Endothelial cell of umbilical vein (primary cell): ENCODE data around the gene AGK. TPM values are rescaled to one million over a fixed set of nuclear protein-coding genes. Genes with fewer than 3 reads are reported as not detected.

Experiments used
- BruUV-seq: library from RNA; stranded (reverse); fragments of 400-500 nt; replicated peaks from 2 replicates; lab custom pipeline; 2021; lab: Mats Ljungman, UMichigan
- CTCF ChIA-PET: fragments of 300-600, 350-600 bp; sonication (Branson Sonifier 250); formaldehyde crosslinking; loops from one replicate; lab custom pipeline; 2021; ENCODE audit warnings: antibody characterized with exemption, inconsistent platforms; lab: Charles Lee
- POLR2A ChIA-PET: fragments of 300-600, 350-600 bp; sonication (Branson Sonifier 250); formaldehyde crosslinking; loops from one replicate; lab custom pipeline; 2021; ENCODE audit warnings: antibody characterized with exemption, inconsistent platforms; lab: Charles Lee
- DNase-seq: peaks from one replicate; pipeline ENCODE4 v3.0.0-alpha.2; 2011; ENCODE audit warnings: low read depth, low spot score
- FAIRE-seq: peaks from 2 replicates; lab custom pipeline; 2011; peaks lifted over from hg19 to GRCh38; lab: Jason Lieb, UNC
- H2AFZ ChIP-seq: 2 replicates; pipeline ENCODE4 v1.6.0; 2012; ENCODE audit warnings: low read depth, low read length, control low read depth, inconsistent platforms
- H3K27ac ChIP-seq: 2 replicates; pipeline ENCODE4 v1.5.1; 2011; ENCODE audit warnings: low read depth, mild to moderate bottlenecking, control low read depth, low read length, moderate library complexity; ENCODE audit not compliant: insufficient read depth
- H3K27me3 ChIP-seq, 2 experiments: 2 replicates each; pipeline versions ENCODE4 v1.6.0 to v1.6.1; 2011; ENCODE audit warnings: low read length in 2 of 2, mixed read lengths in 1 of 2; ENCODE audit not compliant: control insufficient read depth in 2 of 2, insufficient read depth in 2 of 2
- H3K36me3 ChIP-seq, 2 experiments: 2 replicates in 1 of 2; 3 replicates in 1 of 2; pipeline ENCODE4 v1.5.1; 2011; ENCODE audit warnings: low read length in 2 of 2, mild to moderate bottlenecking in 1 of 2, moderate library complexity in 1 of 2; ENCODE audit not compliant: control insufficient read depth in 2 of 2, insufficient read depth in 2 of 2; ENCODE audit errors: extremely low read depth in 1 of 2
- H3K4me1 ChIP-seq: 3 replicates; pipeline ENCODE4 v1.5.1; 2011; ENCODE audit warnings: mild to moderate bottlenecking, low read length; ENCODE audit not compliant: control insufficient read depth, insufficient read depth; ENCODE audit errors: extremely low read depth
- H3K4me2 ChIP-seq: 2 replicates; pipeline ENCODE4 v1.6.1; 2011; ENCODE audit warnings: low read length, control low read depth, mixed read lengths; ENCODE audit not compliant: insufficient read depth
- H3K4me3 ChIP-seq, 3 experiments: fragments of 200-600 bp in 1 of 3; sonication (generic), shearing (Covaris generic) in 1 of 3; replicated peaks in 1 of 3; 2 replicates each; pipeline ENCODE4 v1.5.1; 2011 to 2016; ENCODE audit warnings: control low read depth in 3 of 3, low read length in 3 of 3, mild to moderate bottlenecking in 2 of 3, inconsistent platforms in 1 of 3, low read depth in 1 of 3, moderate library complexity in 1 of 3; ENCODE audit not compliant: insufficient read depth in 1 of 3
- H3K79me2 ChIP-seq: 2 replicates; pipeline ENCODE4 v1.6.0; 2012; ENCODE audit warnings: low read length, inconsistent platforms; ENCODE audit not compliant: control insufficient read depth, insufficient read depth
- H3K9ac ChIP-seq: replicated peaks from 2 replicates; pipeline ENCODE3; 2011; ENCODE audit warnings: low read length, control low read depth; ENCODE audit not compliant: insufficient read depth; ENCODE audit errors: extremely low read depth
- H3K9me1 ChIP-seq: replicated peaks from 3 replicates; pipeline ENCODE4 v1.6.0; 2011; ENCODE audit warnings: mild to moderate bottlenecking, low read length; ENCODE audit not compliant: control insufficient read depth, insufficient read depth; ENCODE audit errors: extremely low read depth
- H3K9me3 ChIP-seq: replicated peaks from 2 replicates; pipeline ENCODE4 v1.5.1; 2012; ENCODE audit warnings: low read length, inconsistent platforms; ENCODE audit not compliant: control insufficient read depth, insufficient read depth
- H4K20me1 ChIP-seq: replicated peaks from 2 replicates; pipeline ENCODE3; 2011; ENCODE audit warnings: mild to moderate bottlenecking, low read length; ENCODE audit not compliant: control insufficient read depth, insufficient read depth; ENCODE audit errors: extremely low read depth
- CTCF ChIP-seq, 2 donors: IDR thresholded peaks; 1 replicate in 1 of 2; 2 replicates in 1 of 2; pipeline ENCODE4 v1.5.1; 2011; ENCODE audit warnings: low read length in 2 of 2, mild to moderate bottlenecking in 2 of 2, moderate library complexity in 2 of 2, control low read depth in 1 of 2, inconsistent platforms in 1 of 2, low read depth in 1 of 2; ENCODE audit not compliant: insufficient read depth in 1 of 2; ENCODE audit errors: extremely low read depth in 1 of 2
- EZH2 ChIP-seq: IDR thresholded peaks from 2 replicates; pipeline ENCODE4 v1.6.1; 2012; ENCODE audit warnings: borderline replicate concordance, low read depth, mild to moderate bottlenecking, moderate library complexity, low read length, inconsistent platforms; ENCODE audit not compliant: severe bottlenecking
- FOS ChIP-seq: IDR thresholded peaks from 2 replicates; pipeline ENCODE4 v1.6.1; 2011; ENCODE audit warnings: mild to moderate bottlenecking, low read length, moderate library complexity, borderline replicate concordance; ENCODE audit not compliant: insufficient read depth
- GATA2 ChIP-seq: IDR thresholded peaks from 2 replicates; pipeline ENCODE4 v1.7.0; 2011; ENCODE audit warnings: low read depth, mild to moderate bottlenecking, moderate library complexity, mixed read lengths, low read length; ENCODE audit not compliant: insufficient read length, insufficient read depth
- JUN ChIP-seq: IDR thresholded peaks from 2 replicates; pipeline ENCODE4 v1.6.1; 2011; ENCODE audit warnings: borderline replicate concordance, low read depth; ENCODE audit not compliant: insufficient read length, insufficient read depth
- MAX ChIP-seq: IDR thresholded peaks from 2 replicates; pipeline ENCODE4 v1.6.1; 2011; ENCODE audit not compliant: insufficient read depth, insufficient read length
- MYC ChIP-seq: IDR thresholded peaks from one replicate; pipeline ENCODE4 v1.6.1; 2011; ENCODE audit warnings: mild to moderate bottlenecking, low read depth, low read length
- POLR2A ChIP-seq: IDR thresholded peaks from 2 replicates; pipeline ENCODE4 v1.6.1; 2012; ENCODE audit warnings: low read depth, mild to moderate bottlenecking, control low read depth, low read length
- POLR2AphosphoS5 ChIP-seq: IDR thresholded peaks from 2 replicates; pipeline ENCODE4 v1.6.1; 2012; ENCODE audit warnings: low read depth, mild to moderate bottlenecking, control low read depth, low read length, moderate library complexity; ENCODE audit not compliant: insufficient read depth
- dilution Hi-C: fragments of 300-500 bp; cut with MboI; formaldehyde crosslinking; loops from one replicate; pipeline ENCODE4 v1.15.0; 2019; ENCODE audit warnings: low sequenced_read_pairs; ENCODE audit not compliant: extremely low pct_ligation_motif_present
- intact Hi-C: fragments of 100-400 bp; cut with micrococcal nuclease; formaldehyde crosslinking; loops from one replicate; pipeline ENCODE4 v1.10.0; 2022
- polyA plus RNA-seq, 4 experiments: library from polyadenylated mRNA; depleted of rRNA in 3 of 4; stranded (reverse) in 3 of 4; unstranded in 1 of 4; fragments of >200 nt; gene quantifications; 2 replicates each; pipeline versions ENCODE4 v1.2.1 to v1.2.3, GENCODE V29; 2011 to 2012; ENCODE audit warnings: missing spikeins in 1 of 4
- total RNA-seq: library from RNA; stranded (reverse); gene quantifications from 2 replicates; pipeline ENCODE4 v1.2.3, GENCODE V29; 2021

Gene AGK
- total and polyA plus RNA-seq, 2 donors (not counting 3 experiments of a cell fraction or from before 2014, with no cell fraction given): 23.6 to 34.3 TPM

- no peaks in the 10 kb centered on the region for H3K36me3 ChIP-seq
- DNase-seq (no peak), FAIRE-seq (no peak)
- no peaks in the 10 kb centered on the region for H3K4me1 ChIP-seq
- BruUV-seq: no TSS peak
- ChIA-PET POLR2A (no interaction called here), CTCF (no interaction called here)
- H3K9me3 ChIP-seq: no peaks in the 10 kb centered on the region
- no peak overlapping the region for H3K9ac ChIP-seq
- dilution Hi-C loops: no loop called here
- no peak overlapping the region for H3K4me2 ChIP-seq
- H3K27ac ChIP-seq: no peak overlapping the region
- TF ChIP-seq GATA2: no peak
- no peak for TF ChIP-seq POLR2A
- TF ChIP-seq MAX: no peak
- TF ChIP-seq JUN: no peak
- no peak for TF ChIP-seq FOS
- TF ChIP-seq CTCF (IDR thresholded peaks at IDR 0.05; ENCODE audit: extremely low read depth in 1 of 2, insufficient read depth in 1 of 2, low read depth in 1 of 2, low read length in 2 of 2): no peak
- TF ChIP-seq MYC: no peak
- TF ChIP-seq EZH2: no peak
- no peak for TF ChIP-seq POLR2AphosphoS5
- no peaks in the 10 kb centered on the region for H4K20me1 ChIP-seq
- H3K9me1 ChIP-seq: no peaks in the 10 kb centered on the region
- H3K4me3 ChIP-seq: no peak overlapping the region
- intact Hi-C loops: no loop called here
- no peak overlapping the region for H2AFZ ChIP-seq
- H3K27me3 ChIP-seq: peaks cover 1 to 5% of the 10 kb centered on the region in 2 experiments
- H3K79me2 ChIP-seq: no peaks in the 10 kb centered on the region
These were observed 38.6 kb upstream of the AGK start for GRCh38 chr7:141512597-141512996.
